Lower leg skin (tissue), 3 donors: ENCODE results near the gene BAHCC1.

Experiments
- CTCF ChIP-seq, 3 donors: fragments of 450-650 bp; IDR thresholded peaks; one replicate each; pipeline ENCODE4 v1.5.1; 2016; ENCODE audit warnings: antibody characterized with exemption in 3 of 3, mild to moderate bottlenecking in 3 of 3, moderate library complexity in 2 of 3
- POLR2A ChIP-seq, 2 donors: fragments of 450-650 bp; IDR thresholded peaks; one replicate each; pipeline ENCODE4 v1.6.1; 2016 to 2017; ENCODE audit warnings: antibody characterized with exemption in 2 of 2, mild to moderate bottlenecking in 1 of 2, moderate library complexity in 1 of 2

GRCh38 chr17:81397314-81398175 lies 2.3 kb downstream of the BAHCC1 start:
- TF ChIP-seq POLR2A (IDR thresholded peaks at IDR 0.05) (no peak), CTCF (IDR thresholded peaks at IDR 0.05) (no peak)
